ENCODE results near the gene TMEM151B. TPM values are rescaled to one million over a fixed set of nuclear protein-coding genes. Genes with fewer than 3 reads are reported as not detected.
A peak's percentile ranks its signal among the peaks of the same experiment; 100 is the strongest.

Gene TMEM151B
- total RNA-seq, 1 donor from 2014 or later, result 0.05 TPM

- peaks cover 8% of the 10 kb centered on the region for H3K36me3 Mint-ChIP-seq (ENCODE audit: low read depth)
- H3K27me3 Mint-ChIP-seq (ENCODE audit: low read depth), result no peaks in the 10 kb centered on the region
- no peaks in the 10 kb centered on the region for H3K9me3 Mint-ChIP-seq (ENCODE audit: low read depth)
- H3K27ac Mint-ChIP-seq (ENCODE audit: unreplicated experiment), result peak overlapping the region; percentile 98
- H3K4me3 Mint-ChIP-seq (ENCODE audit: unreplicated experiment), result peak overlapping the region; percentile 80
- peak; percentile 100 for TF ChIP-seq CTCF (IDR thresholded peaks at IDR 0.05)
- H3K4me1 Mint-ChIP-seq (ENCODE audit: low read depth), result peaks cover 59% of the 10 kb centered on the region
- peak; percentile 96 for DNase-seq (ENCODE audit: low spot score)
Measured at GRCh38 chr6:44237813-44238433, 32.3 kb upstream of the TMEM151B start.

GRCh38 chr6:44238687-44239350 is 31.4 kb upstream of the TMEM151B start:
- TF ChIP-seq CTCF (IDR thresholded peaks at IDR 0.05), result no peak
- Mint-ChIP-seq H3K4me3 (ENCODE audit: unreplicated experiment) (peak overlapping the region; percentile 8), H3K4me1 (ENCODE audit: low read depth) (peaks cover 50% of the 10 kb centered on the region), H3K36me3 (ENCODE audit: low read depth) (peaks cover 4% of the 10 kb centered on the region), H3K27me3 (ENCODE audit: low read depth) (no peaks in the 10 kb centered on the region), H3K27ac (ENCODE audit: unreplicated experiment) (peak overlapping the region; percentile 98), H3K9me3 (ENCODE audit: low read depth) (no peaks in the 10 kb centered on the region)
- DNase-seq (ENCODE audit: low spot score), result peak; percentile 37

- no peak overlapping the region for H3K4me3 Mint-ChIP-seq (ENCODE audit: unreplicated experiment)
- H3K9me3 Mint-ChIP-seq (ENCODE audit: low read depth), result no peaks in the 10 kb centered on the region
- no peak overlapping the region for H3K27ac Mint-ChIP-seq (ENCODE audit: unreplicated experiment)
- peaks cover 8% of the 10 kb centered on the region for H3K36me3 Mint-ChIP-seq (ENCODE audit: low read depth)
- peaks cover 16% of the 10 kb centered on the region for H3K4me1 Mint-ChIP-seq (ENCODE audit: low read depth)
- no peak for TF ChIP-seq CTCF (IDR thresholded peaks at IDR 0.05)
- no peaks in the 10 kb centered on the region for H3K27me3 Mint-ChIP-seq (ENCODE audit: low read depth)
- DNase-seq (ENCODE audit: low spot score), result peak; percentile 13
Measured at GRCh38 chr6:44243345-44243744, 26.9 kb upstream of the TMEM151B start.

GRCh38 chr6:44245391-44245911 is 24.8 kb upstream of the TMEM151B start:
- Mint-ChIP-seq H3K9me3 (ENCODE audit: low read depth) (no peaks in the 10 kb centered on the region), H3K27ac (ENCODE audit: unreplicated experiment) (peak overlapping the region; percentile 98), H3K4me1 (ENCODE audit: low read depth) (peaks cover 30% of the 10 kb centered on the region), H3K27me3 (ENCODE audit: low read depth) (no peaks in the 10 kb centered on the region), H3K36me3 (ENCODE audit: low read depth) (peaks cover 28% of the 10 kb centered on the region), H3K4me3 (ENCODE audit: unreplicated experiment) (peak overlapping the region; percentile 98)
- peak; percentile 82 for DNase-seq (ENCODE audit: low spot score)
- no peak for TF ChIP-seq CTCF (IDR thresholded peaks at IDR 0.05)

GRCh38 chr6:44245912-44246662 is 24.2 kb upstream of the TMEM151B start:
- no peaks in the 10 kb centered on the region for H3K9me3 Mint-ChIP-seq (ENCODE audit: low read depth)
- H3K27ac Mint-ChIP-seq (ENCODE audit: unreplicated experiment), result peak overlapping the region; percentile 98
- peaks cover 35% of the 10 kb centered on the region for H3K4me1 Mint-ChIP-seq (ENCODE audit: low read depth)
- peak overlapping the region; percentile 98 for H3K4me3 Mint-ChIP-seq (ENCODE audit: unreplicated experiment)
- peaks cover 35% of the 10 kb centered on the region for H3K36me3 Mint-ChIP-seq (ENCODE audit: low read depth)
- DNase-seq (ENCODE audit: low spot score), result peak; percentile 95
- TF ChIP-seq CTCF (IDR thresholded peaks at IDR 0.05), result peak; percentile 63
- H3K27me3 Mint-ChIP-seq (ENCODE audit: low read depth), result no peaks in the 10 kb centered on the region

Measured in chondrocyte (in vitro differentiated cells).